Cardiac septum (tissue), 1 donor: Measurements from ENCODE around the gene CMTR1. TPM values are rescaled to one million over a fixed set of nuclear protein-coding genes. Genes with fewer than 3 reads are reported as not detected.
"Not testable (repeated sequence)": the region's sequence is repeated elsewhere in the genome, so short reads cannot be mapped to it uniquely, and the experiment has no call there.

Source experiments
- DNase-seq: peaks from one replicate; pipeline ENCODE4 v3.0.0-alpha.2; 2020; ENCODE audit warnings: low spot score
- intact Hi-C: fragments of 100-400 bp; cut with DNase I; formaldehyde crosslinking; loops from one replicate; pipeline ENCODE4 v1.14.0; 2022
- long read RNA-seq: library from polyadenylated mRNA; unstranded; transcript quantifications from one replicate; pipeline ENCODE4 v2.0.0, GENCODE V29; 2021
- total RNA-seq: library from RNA; stranded (reverse); fragmentation: NEBNext Ultra II Directional; extraction: Animal tissue kit (Norgen Biotek cat#: 25700); gene quantifications from one replicate; pipeline ENCODE4 v1.2.1, GENCODE V29; 2021
- donor health status: DM: no; HTN: no; CAD: no.

The CMTR1 gene, protein sequence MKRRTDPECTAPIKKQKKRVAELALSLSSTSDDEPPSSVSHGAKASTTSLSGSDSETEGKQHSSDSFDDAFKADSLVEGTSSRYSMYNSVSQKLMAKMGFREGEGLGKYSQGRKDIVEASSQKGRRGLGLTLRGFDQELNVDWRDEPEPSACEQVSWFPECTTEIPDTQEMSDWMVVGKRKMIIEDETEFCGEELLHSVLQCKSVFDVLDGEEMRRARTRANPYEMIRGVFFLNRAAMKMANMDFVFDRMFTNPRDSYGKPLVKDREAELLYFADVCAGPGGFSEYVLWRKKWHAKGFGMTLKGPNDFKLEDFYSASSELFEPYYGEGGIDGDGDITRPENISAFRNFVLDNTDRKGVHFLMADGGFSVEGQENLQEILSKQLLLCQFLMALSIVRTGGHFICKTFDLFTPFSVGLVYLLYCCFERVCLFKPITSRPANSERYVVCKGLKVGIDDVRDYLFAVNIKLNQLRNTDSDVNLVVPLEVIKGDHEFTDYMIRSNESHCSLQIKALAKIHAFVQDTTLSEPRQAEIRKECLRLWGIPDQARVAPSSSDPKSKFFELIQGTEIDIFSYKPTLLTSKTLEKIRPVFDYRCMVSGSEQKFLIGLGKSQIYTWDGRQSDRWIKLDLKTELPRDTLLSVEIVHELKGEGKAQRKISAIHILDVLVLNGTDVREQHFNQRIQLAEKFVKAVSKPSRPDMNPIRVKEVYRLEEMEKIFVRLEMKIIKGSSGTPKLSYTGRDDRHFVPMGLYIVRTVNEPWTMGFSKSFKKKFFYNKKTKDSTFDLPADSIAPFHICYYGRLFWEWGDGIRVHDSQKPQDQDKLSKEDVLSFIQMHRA
- 30.4 TPM for total RNA-seq
- long read RNA-seq, full-length matches to known transcripts: 5 of 26 reads
- long read RNA-seq, partial matches to known transcripts: 17 of 26 reads
- long read RNA-seq, other reads (novel, unspliced or antisense): 4 of 26 reads

DNA sequence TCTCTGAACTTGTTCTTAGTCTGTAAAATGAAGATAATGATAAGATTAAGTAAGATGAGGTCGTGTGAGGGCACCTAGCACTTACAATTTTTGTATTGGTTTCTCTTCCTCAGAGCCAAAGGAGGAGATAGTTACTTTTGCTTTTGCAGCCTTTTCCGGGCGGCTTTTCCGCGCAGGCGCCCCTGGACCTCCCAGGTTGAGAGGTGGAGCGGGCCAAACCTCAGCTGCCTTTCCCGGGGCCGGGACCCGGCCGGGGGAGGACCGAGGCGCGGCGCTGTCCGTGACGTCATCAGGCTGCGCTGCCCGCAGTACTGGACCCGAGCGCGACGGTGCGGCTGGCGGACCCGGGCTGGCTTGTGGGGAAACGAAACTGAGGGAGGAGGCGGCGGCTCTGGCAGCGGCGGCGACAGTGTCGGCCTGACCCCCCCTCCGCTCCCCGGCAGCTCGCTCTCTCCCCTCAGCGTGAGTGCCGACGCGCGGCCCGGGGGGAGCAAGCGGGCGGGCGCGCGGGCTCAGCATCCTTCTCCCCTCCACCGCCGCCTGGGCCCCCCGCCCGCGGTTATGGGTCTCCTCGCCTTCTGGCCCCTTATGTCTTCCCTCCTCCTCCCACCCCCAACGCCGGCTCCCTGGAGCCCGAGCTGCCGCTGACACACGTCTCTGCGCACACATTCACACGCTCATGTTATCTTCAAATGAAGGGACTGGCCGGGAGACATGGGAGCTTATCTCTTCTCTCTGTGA lies at the start of gene CMTR1:
TSS of gene CMTR1 (plus strand) at position 306 of the 741 bp plus-strand sequence. CDS start 2,409 bp downstream, outside the sequence.
- intact Hi-C loops: loop anchor here (5.0 kb wide), 1 partner anchor 39 kb away; no protein-coding TSS in a partner anchor
- peak; percentile 98 for DNase-seq

DNA sequence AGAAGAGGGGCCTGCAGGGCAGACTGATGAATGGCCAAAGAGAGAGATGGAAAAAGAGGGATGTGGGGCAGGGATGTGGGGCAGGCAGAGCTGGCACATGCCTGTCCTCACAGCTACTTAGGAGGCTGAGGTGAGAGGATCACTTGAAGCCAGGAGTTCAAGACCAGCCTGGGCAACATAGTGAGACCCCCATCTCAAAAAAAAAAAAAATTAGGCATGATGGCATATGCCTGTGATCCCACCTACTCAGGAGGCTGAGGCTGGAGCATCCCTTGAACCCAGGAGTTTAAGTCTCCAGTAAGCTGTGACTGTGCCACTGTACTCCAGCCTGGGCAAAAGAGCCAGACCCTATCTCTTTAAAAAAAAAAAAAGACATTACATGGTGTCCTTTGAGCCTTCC lies 44.4 kb upstream of the CMTR1 start:
- intact Hi-C loops: no loop called here
- no peak for DNase-seq

DNA sequence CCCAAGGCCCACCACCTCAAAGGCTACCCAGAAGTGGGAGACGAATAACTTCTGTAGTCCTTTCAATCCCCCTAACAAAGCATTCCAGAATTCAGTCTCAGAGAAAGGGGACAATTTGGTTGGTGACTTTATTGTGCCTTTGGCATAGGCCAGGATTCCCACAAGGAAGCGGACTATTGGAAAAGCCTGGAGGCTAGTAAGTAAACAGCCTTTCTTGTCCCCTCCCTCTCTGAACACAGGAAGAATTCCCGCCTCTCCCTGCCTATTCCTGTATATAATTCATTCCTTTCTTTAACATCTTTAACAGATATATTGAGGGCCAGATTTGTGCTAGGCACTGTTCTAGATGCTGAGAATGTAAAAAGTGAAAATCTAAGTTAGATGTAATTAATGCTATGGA lies 43.2 kb upstream of the CMTR1 start:
- no peak for DNase-seq
- intact Hi-C loops: no loop called here

DNA sequence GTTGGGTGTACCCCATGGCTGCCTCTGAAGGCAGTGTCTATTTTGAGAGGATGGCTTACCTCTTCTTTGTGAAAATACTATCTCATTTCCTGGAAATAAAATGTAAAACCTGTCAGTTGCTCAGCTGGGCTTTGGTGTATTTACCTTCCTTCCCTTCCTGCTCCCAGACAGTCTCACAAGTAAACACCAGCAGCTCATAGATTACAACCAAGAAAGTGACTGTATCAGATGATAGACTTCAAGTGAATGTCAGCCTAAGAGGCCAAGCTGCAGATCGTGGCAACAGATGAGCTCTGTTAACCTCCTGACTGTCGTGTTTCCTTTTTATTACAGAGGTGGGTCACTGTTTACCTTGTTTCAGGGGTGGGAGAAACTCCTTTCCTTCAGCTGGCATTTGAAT lies 41.9 kb upstream of the CMTR1 start:
- no peak for DNase-seq
- intact Hi-C loops: no loop called here

DNA sequence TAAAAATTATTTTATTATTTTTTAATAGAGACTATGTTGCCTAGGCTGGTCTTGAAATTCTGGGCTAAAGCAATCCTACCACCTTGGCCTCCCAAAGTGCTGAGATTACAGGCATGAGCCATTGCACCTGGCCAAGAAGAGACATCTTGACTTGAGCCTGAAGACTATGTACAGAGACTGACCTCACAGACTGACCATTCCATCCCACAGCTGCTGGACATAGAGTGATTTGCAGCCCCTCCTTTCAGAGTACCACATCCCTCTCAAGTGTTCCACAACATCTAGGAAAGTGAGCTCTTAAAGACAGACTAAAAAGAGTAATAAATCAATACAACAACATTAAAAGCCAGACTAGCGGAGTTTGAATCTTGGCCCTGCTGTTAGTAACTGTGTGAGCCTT lies 40.2 kb upstream of the CMTR1 start:
- no peak for DNase-seq
- intact Hi-C loops: no loop called here

DNA sequence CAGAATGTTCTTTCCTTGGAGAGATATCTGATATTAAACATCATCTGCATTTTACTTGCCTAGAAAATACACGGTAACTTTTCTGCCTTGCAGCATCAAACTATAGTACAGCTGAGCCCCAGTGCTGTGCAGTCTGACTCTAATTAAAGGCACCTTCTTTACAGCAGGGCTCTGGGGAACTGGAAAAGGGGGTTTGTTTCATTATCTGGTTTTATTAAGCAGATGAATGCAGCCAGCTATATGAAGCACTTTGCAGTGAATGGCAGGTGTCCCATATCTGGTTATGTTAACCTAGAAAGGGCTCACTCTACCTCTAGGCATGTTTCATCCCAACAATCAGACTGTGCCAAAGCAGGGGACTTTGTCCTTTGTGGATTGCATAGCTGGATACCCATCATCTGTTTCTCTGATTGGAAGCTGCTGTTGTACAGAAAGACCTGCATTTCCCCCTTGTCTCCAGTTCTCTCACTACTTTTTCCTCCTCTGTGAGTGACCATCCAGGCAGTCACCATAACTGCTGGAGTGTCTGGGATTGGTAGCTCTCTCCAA lies 39.6 kb upstream of the CMTR1 start:
- no peak for DNase-seq
- intact Hi-C loops: no loop called here

DNA sequence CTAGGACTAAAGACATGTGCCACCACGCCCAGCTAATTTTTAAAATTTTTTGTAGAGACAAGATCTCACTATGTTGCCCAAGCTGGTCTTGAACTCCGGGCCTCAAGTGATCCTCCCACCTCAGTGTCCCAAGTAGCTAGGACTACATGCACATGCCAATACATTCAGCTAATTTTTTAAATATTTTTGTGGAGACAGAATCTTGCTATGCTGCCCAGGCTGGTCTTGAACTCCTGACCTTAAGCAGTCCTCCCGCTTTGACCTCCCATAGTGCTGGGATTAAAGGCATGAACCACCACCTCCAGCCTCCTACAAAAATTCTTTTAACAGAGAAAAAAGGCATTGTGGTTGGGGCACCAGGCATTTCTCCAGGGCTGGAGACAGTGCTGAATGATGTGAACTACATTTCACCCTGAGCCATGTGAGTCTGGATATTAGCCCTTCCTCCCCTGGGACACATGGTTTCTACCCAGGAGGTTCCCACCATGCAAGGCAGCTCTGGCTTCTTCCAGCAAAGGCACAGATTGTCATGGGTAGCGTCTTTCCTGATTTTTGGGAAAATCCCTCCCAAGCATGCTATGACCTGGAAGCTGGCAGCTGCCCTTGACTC lies 36.3 kb upstream of the CMTR1 start:
- intact Hi-C loops: no loop called here
- no peak for DNase-seq

DNA sequence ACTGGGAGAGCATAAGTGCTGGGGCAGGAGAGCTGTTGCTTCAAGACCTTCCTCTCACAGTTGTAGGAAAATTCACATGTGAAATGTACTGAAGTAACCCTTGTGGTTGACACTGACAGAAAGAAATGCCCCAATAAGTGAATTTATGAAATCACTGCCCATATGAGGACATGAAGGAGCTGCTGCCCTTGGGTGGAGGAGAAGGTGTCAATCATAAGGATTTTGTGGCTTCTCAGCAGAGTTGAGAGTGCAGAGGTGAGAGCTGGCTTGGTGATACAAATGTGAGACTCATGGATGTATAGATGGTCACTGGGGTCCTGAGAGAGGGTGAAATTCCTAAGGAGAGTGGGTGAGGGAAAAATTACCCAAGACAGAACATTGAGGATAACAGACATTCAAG lies 33.9 kb upstream of the CMTR1 start:
- intact Hi-C loops: no loop called here
- DNase-seq: no peak

DNA sequence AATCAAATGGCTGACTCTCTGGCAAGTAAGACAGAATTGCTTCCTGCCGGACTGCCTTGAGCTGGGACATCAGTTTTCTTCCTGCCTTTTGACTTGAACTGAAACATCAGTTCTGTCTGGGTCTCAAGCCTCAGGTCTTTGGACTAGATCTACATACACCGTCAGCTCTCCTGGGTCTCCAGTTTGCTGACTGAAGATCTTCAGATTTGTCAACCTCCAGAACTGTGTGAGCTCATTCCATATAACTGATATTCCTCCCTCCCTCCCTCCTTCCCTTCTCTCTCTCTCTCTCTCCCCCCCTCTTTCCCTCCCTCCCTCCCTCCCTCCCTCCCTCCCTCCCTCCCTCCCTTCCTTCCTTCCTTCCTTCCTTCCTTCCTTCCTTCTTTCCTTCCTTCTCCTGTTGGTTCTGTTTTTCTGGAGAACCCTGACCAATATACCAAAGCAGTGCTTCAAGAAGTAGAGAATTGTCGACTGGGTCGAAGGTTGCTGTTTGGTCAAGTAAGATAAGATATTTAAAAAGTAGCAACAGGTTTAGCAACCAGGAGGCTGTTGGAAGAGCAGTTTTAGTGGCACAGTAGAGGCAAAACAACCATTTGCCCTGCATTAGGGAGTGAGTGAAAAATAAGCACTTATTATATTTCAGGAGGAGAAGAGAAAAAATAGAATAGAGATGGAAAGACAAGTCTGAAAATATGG lies 33.1 kb upstream of the CMTR1 start:
- intact Hi-C loops: no loop called here
- DNase-seq: no peak

DNA sequence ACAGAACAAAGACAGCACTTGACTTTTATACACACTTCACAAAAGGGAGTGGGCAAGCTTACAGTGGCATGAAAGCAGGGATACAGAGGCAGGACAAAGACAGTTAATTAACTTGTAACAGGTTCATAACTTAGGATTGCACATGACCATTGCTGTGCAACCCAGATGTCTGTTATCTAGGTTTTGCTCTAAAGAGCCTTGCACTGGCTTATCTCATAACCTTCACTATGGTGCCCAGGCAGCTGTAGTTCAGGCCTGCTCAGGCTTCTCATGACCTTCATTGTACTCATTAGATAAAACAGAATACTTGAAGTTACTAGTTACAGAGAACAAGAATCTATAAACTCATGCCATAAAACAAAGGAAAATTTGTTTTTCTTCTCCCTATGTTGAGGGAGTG lies 31.4 kb upstream of the CMTR1 start:
- intact Hi-C loops: not testable (repeated sequence)

DNA sequence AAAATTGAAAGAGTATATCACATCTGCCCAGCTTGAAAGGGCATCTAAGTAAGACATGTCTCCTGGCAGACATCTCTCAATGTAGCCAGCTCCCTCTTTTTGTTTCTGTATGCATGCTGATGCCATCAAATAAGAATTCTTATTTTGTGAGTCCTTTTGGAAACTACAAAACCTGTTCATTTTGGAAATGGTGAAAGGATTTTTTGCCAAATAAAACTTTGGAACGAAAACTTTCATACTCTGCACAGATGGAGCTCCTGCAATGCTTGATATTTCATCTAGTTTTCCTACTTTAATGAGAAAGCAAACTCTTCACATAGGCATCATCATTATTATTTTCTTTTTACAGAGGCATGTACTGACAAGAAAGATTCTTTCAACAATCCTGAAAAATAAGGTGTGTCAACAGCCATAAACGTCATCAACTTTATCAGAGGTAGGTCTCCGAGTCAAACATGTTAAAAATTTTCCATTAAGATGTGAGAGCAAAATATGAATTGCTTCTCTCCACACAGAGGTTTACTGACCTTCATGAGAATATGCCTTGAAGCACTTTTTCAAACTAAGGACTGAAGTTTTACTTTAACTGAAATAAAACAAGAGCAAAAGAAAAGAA lies 26.2 kb upstream of the CMTR1 start:
- intact Hi-C loops: no loop called here
- no peak for DNase-seq

More for the DNA sequence above, 31.4 kb upstream of the CMTR1 start:
- not testable (repeated sequence) for DNase-seq

DNA sequence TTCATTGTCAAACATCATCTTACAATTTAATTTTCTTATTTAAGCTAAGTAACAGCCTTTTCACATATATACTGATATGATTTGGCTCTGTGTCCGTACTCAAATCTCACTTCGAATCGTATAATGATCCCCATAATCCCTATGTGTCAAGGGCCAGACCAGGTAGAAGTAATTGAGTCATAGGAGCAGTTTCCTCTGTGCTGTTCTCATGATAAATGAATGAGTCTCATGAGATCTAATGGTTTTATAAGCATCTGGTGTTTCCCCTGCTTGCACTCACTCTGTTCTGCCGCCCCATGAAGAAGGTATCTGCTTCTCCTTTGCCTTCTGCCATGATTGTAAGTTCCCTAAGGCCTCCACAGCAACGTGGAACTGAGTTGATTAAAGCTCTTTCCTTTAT lies 25.1 kb upstream of the CMTR1 start:
- intact Hi-C loops: no loop called here
- DNase-seq: no peak

DNA sequence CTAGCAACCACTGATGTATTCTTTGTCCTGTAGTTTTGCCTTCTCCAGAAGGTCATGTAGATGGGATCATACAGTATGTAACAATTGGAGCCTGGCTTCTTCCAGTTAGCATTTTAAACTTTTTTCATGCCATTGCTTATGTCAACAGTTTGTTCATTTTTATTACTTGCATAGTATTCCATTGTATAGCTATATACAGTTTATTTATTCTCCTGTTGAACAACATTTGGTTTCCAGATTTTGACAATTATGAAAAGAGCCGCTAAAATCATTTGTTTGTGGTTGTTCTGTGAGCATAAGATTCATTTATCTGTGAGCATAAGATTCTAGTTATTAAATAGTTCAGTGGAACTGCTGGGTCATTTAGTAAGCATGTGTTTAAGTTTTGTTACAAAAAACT lies 23.5 kb upstream of the CMTR1 start:
- intact Hi-C loops: no loop called here
- no peak for DNase-seq

DNA sequence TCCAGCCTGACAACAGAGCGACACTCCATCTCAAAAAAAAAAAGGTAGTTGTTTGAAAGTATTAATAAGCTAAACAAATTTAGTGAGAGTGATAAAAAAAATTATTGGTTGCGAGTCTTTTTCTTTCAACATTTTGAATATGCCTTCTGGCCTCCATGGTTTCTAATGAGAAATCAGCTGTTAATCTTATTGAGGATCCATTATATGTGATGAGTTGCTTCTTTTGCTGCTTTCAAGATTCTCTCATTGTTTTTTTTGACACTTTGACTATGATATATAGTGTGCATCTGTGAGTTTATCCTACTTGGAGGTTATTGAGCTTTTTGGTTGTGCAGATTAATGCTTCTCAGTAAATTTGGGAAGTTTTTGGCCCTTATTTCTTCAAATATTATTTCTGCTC lies 15.6 kb upstream of the CMTR1 start:
- intact Hi-C loops: no loop called here

DNA sequence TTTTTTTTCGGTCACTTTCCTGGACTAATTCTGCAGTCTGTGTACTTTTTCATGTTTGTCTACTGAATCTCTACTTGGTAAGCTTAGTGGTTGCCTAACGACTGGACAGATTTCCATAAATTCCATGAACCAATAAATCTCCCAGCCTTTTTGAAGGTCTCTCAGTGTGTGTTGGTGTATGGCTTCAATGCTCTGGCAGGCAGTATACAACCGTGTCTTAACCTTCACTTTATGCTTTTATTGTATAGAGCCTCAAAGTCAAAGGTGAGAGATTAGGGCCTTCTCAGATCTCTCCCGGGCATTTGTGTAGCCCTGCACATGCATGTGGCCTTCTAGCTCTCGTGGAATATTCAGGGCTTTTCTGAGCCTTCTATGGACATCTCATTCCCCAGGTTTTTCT lies 14.3 kb upstream of the CMTR1 start:
- intact Hi-C loops: no loop called here
- no peak for DNase-seq

More for the DNA sequence above, 15.6 kb upstream of the CMTR1 start:
- DNase-seq: no peak

DNA sequence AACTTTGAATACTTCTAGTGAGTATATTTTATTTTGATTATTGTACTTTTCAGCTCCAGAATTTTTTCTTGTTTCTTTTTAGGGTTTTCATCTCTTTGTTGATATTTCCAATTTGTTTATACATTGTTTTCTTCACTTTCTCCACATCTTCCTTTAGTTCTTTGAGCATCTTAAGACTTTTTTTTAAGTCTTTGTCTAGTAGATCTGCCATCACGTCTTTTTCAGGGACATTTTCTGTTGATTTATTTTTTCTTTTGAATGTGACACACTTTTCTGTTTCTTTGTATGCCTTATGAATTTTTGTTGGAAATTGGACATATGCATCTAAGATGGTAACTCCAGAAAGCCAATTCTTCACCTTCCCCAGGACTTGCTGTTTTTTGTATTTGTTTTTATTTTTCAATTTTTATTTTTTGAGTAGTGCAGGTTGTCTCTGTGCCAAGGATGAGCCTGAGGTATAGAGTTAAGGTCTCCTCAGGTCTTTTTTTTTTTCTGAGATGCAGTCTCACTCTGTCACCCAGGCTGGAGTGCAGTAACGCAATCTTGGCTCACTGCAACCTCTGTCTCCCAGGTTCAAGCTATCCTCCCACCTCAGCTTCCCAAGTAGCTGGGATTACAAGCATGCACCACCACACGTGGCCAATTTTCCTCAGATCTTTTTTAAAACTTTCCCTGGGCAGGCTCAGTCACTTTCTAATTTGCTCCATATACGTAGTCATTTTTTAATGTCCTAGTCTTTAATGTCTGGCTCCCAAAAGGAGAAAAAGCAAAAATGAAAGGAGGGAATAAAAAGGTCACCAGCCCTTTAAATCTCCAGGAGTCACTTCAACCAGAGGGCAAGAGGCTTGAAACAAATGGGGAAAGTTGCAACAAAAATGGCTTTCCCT lies 6.7 kb upstream of the CMTR1 start:
- intact Hi-C loops: no loop called here
- no peak for DNase-seq

DNA sequence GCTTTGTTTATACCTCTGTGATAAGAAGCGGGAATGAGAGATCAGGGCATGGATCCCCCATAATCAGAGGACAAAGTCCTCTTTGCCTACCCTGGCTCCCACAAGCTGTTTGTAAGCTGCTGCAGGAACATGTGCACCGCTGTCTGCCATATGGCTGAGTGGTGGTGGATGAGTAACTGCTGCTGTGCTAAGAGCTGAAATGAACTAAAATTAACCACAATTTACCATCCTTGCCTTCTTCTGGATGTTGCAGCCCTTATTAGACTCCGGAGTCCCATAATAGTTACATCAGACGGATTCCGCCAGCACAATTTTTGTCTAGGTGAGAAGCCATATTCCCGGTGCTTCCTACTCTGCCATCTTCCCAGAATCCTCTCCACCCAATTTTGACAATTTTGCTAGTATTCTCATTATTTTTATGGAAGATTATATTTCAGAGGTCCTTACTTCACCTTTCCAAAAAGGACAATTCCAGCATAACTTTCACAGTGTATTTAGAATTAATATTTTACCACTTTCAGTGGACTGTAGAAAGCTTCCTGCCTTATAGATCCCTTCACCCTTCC lies 6.0 kb upstream of the CMTR1 start:
- no peak for DNase-seq
- intact Hi-C loops: no loop called here
